Smooth muscle cell (in vitro differentiated cells): ENCODE measurements around the gene MS4A1. TPM values are rescaled to one million over a fixed set of nuclear protein-coding genes. Genes with fewer than 3 reads are reported as not detected.

Experiments used
- DNase-seq: peaks from one replicate; lab custom pipeline; 2025; ENCODE audit not compliant: unreplicated experiment; lab: John Stamatoyannopoulos, UW
- H2AFZ ChIP-seq: fragments of 200-600 bp; sonication (generic); 2 replicates; pipeline ENCODE4 v1.6.0; 2016; ENCODE audit warnings: antibody characterized with exemption, low read depth, mild to moderate bottlenecking
- H3F3A ChIP-seq: fragments of 200-600 bp; sonication (generic); 2 replicates; pipeline ENCODE4 v1.6.0; 2017; ENCODE audit warnings: antibody characterized with exemption, low read depth
- H3K27ac ChIP-seq: fragments of 200-600 bp; sonication (generic); 2 replicates; pipeline ENCODE4 v1.5.1; 2016; ENCODE audit warnings: low read depth, mild to moderate bottlenecking
- H3K27me3 ChIP-seq: fragments of 200-600 bp; sonication (generic); 2 replicates; pipeline ENCODE4 v1.6.1; 2016; ENCODE audit warnings: low read depth, mild to moderate bottlenecking
- H3K36me3 ChIP-seq: fragments of 200-600 bp; sonication (generic); 2 replicates; pipeline ENCODE4 v1.5.1; 2016; ENCODE audit warnings: low read depth
- H3K4me1 ChIP-seq: fragments of 200-600 bp; sonication (generic); 2 replicates; pipeline ENCODE4 v1.5.1; 2016; ENCODE audit warnings: low read depth
- H3K4me2 ChIP-seq: fragments of 200-600 bp; sonication (generic); 2 replicates; pipeline ENCODE4 v1.6.0; 2016; ENCODE audit warnings: mild to moderate bottlenecking
- H3K4me3 ChIP-seq: fragments of 200-600 bp; sonication (generic); 2 replicates; pipeline ENCODE4 v1.5.1; 2016; ENCODE audit warnings: mild to moderate bottlenecking
- H3K79me2 ChIP-seq: fragments of 200-600 bp; sonication (generic); 2 replicates; pipeline ENCODE4 v1.6.0; 2016; ENCODE audit warnings: low read depth, mild to moderate bottlenecking
- H3K9ac ChIP-seq: fragments of 200-600 bp; sonication (generic); 2 replicates; pipeline ENCODE4 v1.6.0; 2016; ENCODE audit warnings: low read depth
- H3K9me3 ChIP-seq: fragments of 200-600 bp; sonication (generic); replicated peaks from 2 replicates; pipeline ENCODE4 v1.5.1; 2016; ENCODE audit warnings: low read depth
- H4K20me1 ChIP-seq: fragments of 200-600 bp; sonication (generic); 2 replicates; pipeline ENCODE4 v1.6.0; 2016; ENCODE audit warnings: low read depth
- WGBS: methylation state at CpG from one replicate; pipeline ENCODE4 v1.1.7; 2016; ENCODE audit warnings: low lambda C conversion rate; 5-methylcytosine and 5-hydroxymethylcytosine counted together
- polyA plus RNA-seq: library from polyadenylated mRNA; unstranded; fragments of >200 nt; fragmentation: Nextera tagmentation; extraction: Ambion mirVana; gene quantifications from 2 replicates; pipeline ENCODE4 v1.2.1, GENCODE V29; 2016
- total RNA-seq: library from RNA; depleted of rRNA; stranded (reverse); fragments of >200 nt; gene quantifications from 2 replicates; pipeline ENCODE4 v1.2.3, GENCODE V29; 2014
- TF ChIP-seq, protein P1 (sequence below): fragments of 200-600 bp; sonication (generic); IDR thresholded peaks from 2 replicates; pipeline ENCODE4 v1.5.1; 2017; ENCODE audit warnings: borderline replicate concordance, mild to moderate bottlenecking, antibody characterized with exemption; ENCODE audit not compliant: insufficient read depth, poor library complexity, severe bottlenecking

Gene MS4A1
- total and polyA plus RNA-seq, 2 experiments from 2014 or later, result not detected

DNA sequence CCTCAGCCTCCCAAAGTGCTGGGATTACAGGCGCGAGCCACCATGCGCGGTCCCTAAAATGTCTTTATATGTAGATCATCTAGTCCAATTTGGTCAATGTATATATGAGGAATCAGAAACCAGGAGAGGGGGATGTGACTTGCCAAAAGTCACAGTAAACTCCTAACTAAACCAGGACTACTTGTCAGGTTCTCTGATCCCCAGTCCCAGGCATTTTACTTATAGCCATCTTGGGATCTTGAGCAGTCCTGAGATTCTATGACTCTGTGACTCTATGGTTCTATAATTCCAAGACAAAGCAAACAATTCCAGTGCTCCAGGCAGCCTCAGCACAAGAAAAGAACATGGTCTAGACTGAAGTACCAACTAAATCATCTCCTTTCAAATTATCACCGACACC lies 26.4 kb upstream of the MS4A1 start, which contains the start of gene MS4A5:
Gene MS4A5, plus strand, starts transcription at position 301 of the 400 bp plus-strand sequence. CDS start 103 bp downstream, outside the sequence.
- Histone ChIP-seq H2AFZ (no peak within 1 kb of the TSS), H3F3A (no peaks in the 10 kb centered on the region), H3K9me3 (no peaks in the 10 kb centered on the region), H3K9ac (no peak within 1 kb of the TSS), H4K20me1 (no peaks in the 10 kb centered on the region), H3K27me3 (no peaks in the 10 kb centered on the region), H3K79me2 (no peaks in the 10 kb centered on the region), H3K27ac (no peak within 1 kb of the TSS), H3K4me2 (no peak within 1 kb of the TSS), H3K4me1 (no peaks in the 10 kb centered on the region), H3K36me3 (no peaks in the 10 kb centered on the region), H3K4me3 (no peak within 1 kb of the TSS)
- DNase-seq, result no peak
- WGBS, result 94% methylated on average over 5 of the region's 5 CpGs
- TF ChIP-seq, protein P1, sequence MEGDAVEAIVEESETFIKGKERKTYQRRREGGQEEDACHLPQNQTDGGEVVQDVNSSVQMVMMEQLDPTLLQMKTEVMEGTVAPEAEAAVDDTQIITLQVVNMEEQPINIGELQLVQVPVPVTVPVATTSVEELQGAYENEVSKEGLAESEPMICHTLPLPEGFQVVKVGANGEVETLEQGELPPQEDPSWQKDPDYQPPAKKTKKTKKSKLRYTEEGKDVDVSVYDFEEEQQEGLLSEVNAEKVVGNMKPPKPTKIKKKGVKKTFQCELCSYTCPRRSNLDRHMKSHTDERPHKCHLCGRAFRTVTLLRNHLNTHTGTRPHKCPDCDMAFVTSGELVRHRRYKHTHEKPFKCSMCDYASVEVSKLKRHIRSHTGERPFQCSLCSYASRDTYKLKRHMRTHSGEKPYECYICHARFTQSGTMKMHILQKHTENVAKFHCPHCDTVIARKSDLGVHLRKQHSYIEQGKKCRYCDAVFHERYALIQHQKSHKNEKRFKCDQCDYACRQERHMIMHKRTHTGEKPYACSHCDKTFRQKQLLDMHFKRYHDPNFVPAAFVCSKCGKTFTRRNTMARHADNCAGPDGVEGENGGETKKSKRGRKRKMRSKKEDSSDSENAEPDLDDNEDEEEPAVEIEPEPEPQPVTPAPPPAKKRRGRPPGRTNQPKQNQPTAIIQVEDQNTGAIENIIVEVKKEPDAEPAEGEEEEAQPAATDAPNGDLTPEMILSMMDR, result no peak

DNA sequence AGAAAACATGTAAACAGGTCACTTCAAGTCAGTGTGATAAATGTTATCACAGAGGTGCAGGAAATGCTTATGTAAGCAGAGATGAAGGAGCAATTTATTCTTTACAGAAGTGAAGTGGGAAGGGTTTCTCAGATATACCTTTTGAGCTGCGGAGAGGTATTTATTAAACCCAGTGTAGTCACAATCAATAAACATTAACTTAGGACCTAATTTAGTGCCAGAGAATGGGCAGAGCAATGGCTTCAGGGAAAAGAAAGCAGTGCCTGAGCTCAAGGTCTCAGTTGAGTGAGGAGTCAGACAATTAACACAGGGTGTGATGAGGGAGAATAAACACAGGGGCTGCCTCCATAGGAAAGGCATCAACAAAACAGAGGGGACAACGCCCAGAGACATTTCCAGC lies 24.4 kb upstream of the MS4A1 start:
- WGBS, result 72% methylated on average over 2 of the region's 2 CpGs

DNA sequence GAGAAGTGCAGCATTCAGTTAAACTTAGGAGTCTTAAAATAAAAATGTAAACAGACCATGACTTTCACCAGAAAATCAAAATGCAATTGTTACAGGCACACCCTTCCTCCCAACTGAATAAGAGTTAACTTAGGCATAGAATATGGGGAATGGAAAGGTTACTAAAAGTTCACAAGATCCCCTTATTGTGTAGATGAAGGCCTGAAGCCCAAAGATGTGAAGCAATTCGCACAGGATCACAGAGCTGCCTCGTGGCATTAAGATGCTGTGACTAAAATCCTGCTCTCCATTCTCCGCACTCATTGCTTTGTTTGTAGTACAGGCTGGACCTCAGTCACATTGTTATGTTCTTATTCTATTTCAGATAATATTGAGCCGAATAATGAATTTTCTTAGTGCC lies 22.2 kb upstream of the MS4A1 start:
- Histone ChIP-seq H3K27me3 (no peaks in the 10 kb centered on the region), H3K36me3 (no peaks in the 10 kb centered on the region), H2AFZ (no peak overlapping the region), H4K20me1 (no peaks in the 10 kb centered on the region), H3K4me2 (no peak overlapping the region), H3K9me3 (no peaks in the 10 kb centered on the region), H3K9ac (no peak overlapping the region), H3K27ac (no peak overlapping the region), H3K79me2 (no peaks in the 10 kb centered on the region), H3K4me3 (no peak overlapping the region), H3F3A (no peaks in the 10 kb centered on the region), H3K4me1 (no peaks in the 10 kb centered on the region)
- 74% methylated on average over 4 of the region's 4 CpGs for WGBS
- TF ChIP-seq, protein P1, result no peak
- no peak for DNase-seq

More for the DNA sequence above, 24.4 kb upstream of the MS4A1 start:
- TF ChIP-seq, protein P1, result no peak
- Histone ChIP-seq H3K27ac (no peak overlapping the region), H3K4me3 (no peak overlapping the region), H3F3A (no peaks in the 10 kb centered on the region), H3K79me2 (no peaks in the 10 kb centered on the region), H3K4me1 (no peaks in the 10 kb centered on the region), H3K9me3 (no peaks in the 10 kb centered on the region), H3K36me3 (no peaks in the 10 kb centered on the region), H4K20me1 (no peaks in the 10 kb centered on the region), H3K4me2 (no peak overlapping the region), H3K9ac (no peak overlapping the region), H2AFZ (no peak overlapping the region), H3K27me3 (no peaks in the 10 kb centered on the region)
- no peak for DNase-seq

DNA sequence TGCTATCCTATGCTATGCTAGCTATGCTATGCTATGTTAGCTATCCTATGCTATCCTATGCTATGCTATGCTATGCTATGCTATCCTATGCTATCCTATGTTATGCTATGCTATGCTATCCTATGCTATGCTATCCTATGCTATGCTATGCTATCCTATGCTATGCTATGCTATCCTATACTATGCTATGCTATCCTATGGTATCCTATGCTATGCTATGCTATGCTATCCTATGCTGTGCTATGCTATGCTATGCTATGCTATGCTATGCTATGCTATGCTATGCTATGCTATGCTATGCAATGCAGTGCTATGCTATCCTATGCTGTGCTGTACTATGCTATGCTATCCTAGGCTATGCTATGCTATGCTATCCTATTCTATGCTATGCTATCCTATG lies 8.6 kb upstream of the MS4A1 start:
- H3F3A ChIP-seq, result no peaks in the 10 kb centered on the region
- DNase-seq, result no peak
- H3K36me3 ChIP-seq, result no peaks in the 10 kb centered on the region
- H2AFZ ChIP-seq, result no peak overlapping the region
- H3K27ac ChIP-seq, result no peak overlapping the region
- TF ChIP-seq, protein P1, result no peak
- H3K4me1 ChIP-seq, result no peaks in the 10 kb centered on the region
- H3K27me3 ChIP-seq, result no peaks in the 10 kb centered on the region
- H3K4me2 ChIP-seq, result no peak overlapping the region
- no peak overlapping the region for H3K9ac ChIP-seq
- no peak overlapping the region for H3K4me3 ChIP-seq
- no peaks in the 10 kb centered on the region for H4K20me1 ChIP-seq
- H3K9me3 ChIP-seq, result no peaks in the 10 kb centered on the region
- H3K79me2 ChIP-seq, result no peaks in the 10 kb centered on the region
